ENCODE results near the gene LY6G5C.
A peak's percentile ranks its signal among the peaks of the same experiment; 100 is the strongest.

LY6G5C gene

DNA sequence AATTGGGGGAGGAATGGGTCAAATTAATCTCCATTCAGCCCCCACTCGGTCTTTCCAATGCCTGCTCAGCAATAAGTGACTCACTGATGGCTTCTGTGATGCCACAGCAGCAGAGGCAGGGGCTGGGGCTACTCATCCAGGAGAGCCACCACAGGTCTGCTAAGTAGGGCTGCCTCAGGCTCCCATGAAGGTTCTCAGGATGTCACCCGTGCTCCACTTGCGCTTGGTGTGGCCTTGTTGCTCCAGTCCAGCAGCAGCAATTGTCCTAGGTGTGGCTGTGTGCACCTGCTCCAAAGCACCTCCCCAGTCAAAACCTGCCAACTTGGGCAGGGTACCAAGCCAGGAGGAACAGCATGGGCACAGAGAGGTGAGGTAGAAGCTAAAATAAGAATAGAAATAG, 41.3 kb upstream of the LY6G5C start:
- Histone ChIP-seq H3K9ac (ENCODE audit: low read length) (no peak overlapping the region), H3K4me2 (ENCODE audit: low read length) (no peak overlapping the region), H2BK15ac (replicated peaks; ENCODE audit: low read depth) (no peak overlapping the region), H3K27ac (ENCODE audit: low read depth, low read length) (no peak overlapping the region), H3K4ac (ENCODE audit: low read depth, low read length) (no peak overlapping the region), H4K8ac (ENCODE audit: low read depth, low read length) (no peak overlapping the region), H3K4me1 (ENCODE audit: control insufficient read depth, low read depth, low read length) (peaks cover 5% of the 10 kb centered on the region), H3K79me2 (ENCODE audit: control insufficient read depth, insufficient read depth, low read length) (no peaks in the 10 kb centered on the region), H3K56ac (ENCODE audit: low read length) (no peak overlapping the region), H3K18ac (ENCODE audit: low read length) (no peak overlapping the region), H3K36me3 (ENCODE audit: control insufficient read depth, insufficient read depth, low read length) (peaks cover 1% of the 10 kb centered on the region), H2BK5ac (ENCODE audit: low read length) (no peak overlapping the region), H3K4me3 (ENCODE audit: low read length) (no peak overlapping the region), H2BK120ac (ENCODE audit: low read depth, low read length) (no peak overlapping the region), H4K5ac (ENCODE audit: low read length) (no peak overlapping the region), H3K23ac (ENCODE audit: low read length) (no peak overlapping the region), H2AK5ac (ENCODE audit: low read length) (no peak overlapping the region), H3K79me1 (ENCODE audit: low read length) (no peaks in the 10 kb centered on the region), H3K27me3 (ENCODE audit: insufficient read depth, low read length, poor library complexity) (no peaks in the 10 kb centered on the region)
- no CpG with 5 or more reads among the region's 3 CpGs for WGBS (ENCODE audit: extremely low coverage, insufficient coverage, low lambda C conversion rate)
- no peak for DNase-seq

DNA sequence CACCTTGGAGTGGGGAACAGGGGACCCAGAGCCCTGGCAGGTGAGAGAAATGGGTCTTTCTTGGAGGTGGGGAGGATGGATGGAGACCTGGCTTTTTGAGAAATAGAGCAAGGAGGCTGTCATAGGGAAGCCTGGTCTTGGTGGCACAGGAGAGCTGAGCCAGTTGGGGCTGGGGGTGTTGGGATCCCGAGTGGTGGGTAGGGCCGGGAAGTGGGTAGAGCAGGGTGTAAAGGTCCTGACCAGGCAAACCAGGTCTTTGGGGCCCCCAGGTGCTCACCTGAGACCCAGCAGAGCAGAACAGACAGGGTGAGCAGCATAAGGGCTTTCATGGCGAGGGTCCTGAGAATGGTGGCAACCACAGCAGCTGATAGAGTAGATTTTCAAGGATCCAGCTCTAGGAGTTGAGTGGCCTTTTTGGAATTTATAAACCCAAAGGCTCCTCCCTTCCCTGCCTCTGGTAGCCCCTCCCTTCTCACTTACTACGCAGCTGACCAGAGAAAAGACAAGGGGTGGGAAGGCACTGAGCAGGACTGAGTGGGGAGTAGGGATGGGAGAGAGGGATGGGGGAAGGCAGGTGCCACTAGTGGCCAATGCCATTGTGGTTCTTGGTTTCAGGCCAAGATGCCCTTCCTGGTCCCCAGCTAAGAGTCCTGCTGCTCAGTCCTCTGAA, 40.6 kb upstream of the LY6G5C start, which contains the start of gene LY6G6C:
Gene LY6G6C (minus strand): TSS at position 396 of the 670 bp plus-strand sequence. CDS start 67 bp downstream, at position 329.
- Histone ChIP-seq H3K18ac (ENCODE audit: low read length) (no peak within 1 kb of the TSS), H3K4ac (ENCODE audit: low read depth, low read length) (no peak within 1 kb of the TSS), H3K79me1 (ENCODE audit: low read length) (no peaks in the 10 kb centered on the region), H3K79me2 (ENCODE audit: control insufficient read depth, insufficient read depth, low read length) (no peaks in the 10 kb centered on the region), H4K5ac (ENCODE audit: low read length) (no peak within 1 kb of the TSS), H3K56ac (ENCODE audit: low read length) (no peak within 1 kb of the TSS), H2BK15ac (replicated peaks; ENCODE audit: low read depth) (no peak within 1 kb of the TSS), H2BK120ac (ENCODE audit: low read depth, low read length) (no peak within 1 kb of the TSS), H3K27me3 (ENCODE audit: insufficient read depth, low read length, poor library complexity) (no peaks in the 10 kb centered on the region), H2BK5ac (ENCODE audit: low read length) (no peak within 1 kb of the TSS), H3K23ac (ENCODE audit: low read length) (no peak within 1 kb of the TSS), H3K4me3 (ENCODE audit: low read length) (no peak within 1 kb of the TSS), H3K36me3 (ENCODE audit: control insufficient read depth, insufficient read depth, low read length) (peaks cover 1% of the 10 kb centered on the region), H3K4me2 (ENCODE audit: low read length) (no peak within 1 kb of the TSS), H2AK5ac (ENCODE audit: low read length) (no peak within 1 kb of the TSS), H3K27ac (ENCODE audit: low read depth, low read length) (no peak within 1 kb of the TSS), H3K4me1 (ENCODE audit: control insufficient read depth, low read depth, low read length) (peaks cover 5% of the 10 kb centered on the region), H4K8ac (ENCODE audit: low read depth, low read length) (no peak within 1 kb of the TSS), H3K9ac (ENCODE audit: low read length) (no peak within 1 kb of the TSS)
- no CpG with 5 or more reads among the region's 4 CpGs for WGBS (ENCODE audit: extremely low coverage, insufficient coverage, low lambda C conversion rate)
- no peak for DNase-seq

- Histone ChIP-seq H4K5ac (ENCODE audit: low read length) (no peak overlapping the region), H3K4ac (ENCODE audit: low read depth, low read length) (no peak overlapping the region), H3K56ac (ENCODE audit: low read length) (no peak overlapping the region), H3K4me2 (ENCODE audit: low read length) (no peak overlapping the region), H2BK15ac (replicated peaks; ENCODE audit: low read depth) (no peak overlapping the region), H3K9ac (ENCODE audit: low read length) (no peak overlapping the region), H3K23ac (ENCODE audit: low read length) (no peak overlapping the region), H3K27ac (ENCODE audit: low read depth, low read length) (no peak overlapping the region), H2BK120ac (ENCODE audit: low read depth, low read length) (no peak overlapping the region), H3K4me3 (ENCODE audit: low read length) (no peak overlapping the region), H3K79me1 (ENCODE audit: low read length) (no peaks in the 10 kb centered on the region), H3K4me1 (ENCODE audit: control insufficient read depth, low read depth, low read length) (peaks cover 5% of the 10 kb centered on the region), H4K8ac (ENCODE audit: low read depth, low read length) (no peak overlapping the region), H3K79me2 (ENCODE audit: control insufficient read depth, insufficient read depth, low read length) (no peaks in the 10 kb centered on the region), H3K36me3 (ENCODE audit: control insufficient read depth, insufficient read depth, low read length) (no peaks in the 10 kb centered on the region), H2AK5ac (ENCODE audit: low read length) (no peak overlapping the region), H2BK5ac (ENCODE audit: low read length) (no peak overlapping the region), H3K27me3 (ENCODE audit: insufficient read depth, low read length, poor library complexity) (no peaks in the 10 kb centered on the region), H3K18ac (ENCODE audit: low read length) (no peak overlapping the region)
- no CpG with 5 or more reads among the region's 5 CpGs for WGBS (ENCODE audit: extremely low coverage, insufficient coverage, low lambda C conversion rate)
- DNase-seq: no peak
Measured at GRCh38 chr6:31720196-31720770, 39.4 kb upstream of the LY6G5C start.

GRCh38 chr6:31719001-31719400, 38.1 kb upstream of the LY6G5C start:
- Histone ChIP-seq H3K18ac (ENCODE audit: low read length) (no peak overlapping the region), H3K4me3 (ENCODE audit: low read length) (no peak overlapping the region), H2BK5ac (ENCODE audit: low read length) (no peak overlapping the region), H2AK5ac (ENCODE audit: low read length) (no peak overlapping the region), H3K4me2 (ENCODE audit: low read length) (no peak overlapping the region), H3K27ac (ENCODE audit: low read depth, low read length) (no peak overlapping the region), H3K4ac (ENCODE audit: low read depth, low read length) (no peak overlapping the region), H3K56ac (ENCODE audit: low read length) (peak overlapping the region; percentile 43), H4K5ac (ENCODE audit: low read length) (no peak overlapping the region), H4K8ac (ENCODE audit: low read depth, low read length) (no peak overlapping the region), H2BK120ac (ENCODE audit: low read depth, low read length) (no peak overlapping the region), H3K79me1 (ENCODE audit: low read length) (no peaks in the 10 kb centered on the region), H3K27me3 (ENCODE audit: insufficient read depth, low read length, poor library complexity) (no peaks in the 10 kb centered on the region), H3K79me2 (ENCODE audit: control insufficient read depth, insufficient read depth, low read length) (no peaks in the 10 kb centered on the region), H3K36me3 (ENCODE audit: control insufficient read depth, insufficient read depth, low read length) (no peaks in the 10 kb centered on the region), H2BK15ac (replicated peaks; ENCODE audit: low read depth) (no peak overlapping the region), H3K23ac (ENCODE audit: low read length) (no peak overlapping the region), H3K9ac (ENCODE audit: low read length) (no peak overlapping the region), H3K4me1 (ENCODE audit: control insufficient read depth, low read depth, low read length) (peaks cover 12% of the 10 kb centered on the region)
- DNase-seq: no peak
- WGBS (ENCODE audit: extremely low coverage, insufficient coverage, low lambda C conversion rate): no CpG with 5 or more reads among the region's 6 CpGs

GRCh38 chr6:31718265-31718664, 37.4 kb upstream of the LY6G5C start:
- Histone ChIP-seq H3K36me3 (ENCODE audit: control insufficient read depth, insufficient read depth, low read length) (no peaks in the 10 kb centered on the region), H3K4me1 (ENCODE audit: control insufficient read depth, low read depth, low read length) (peaks cover 17% of the 10 kb centered on the region), H3K4ac (ENCODE audit: low read depth, low read length) (no peak overlapping the region), H3K4me3 (ENCODE audit: low read length) (no peak overlapping the region), H3K18ac (ENCODE audit: low read length) (no peak overlapping the region), H3K27me3 (ENCODE audit: insufficient read depth, low read length, poor library complexity) (no peaks in the 10 kb centered on the region), H2AK5ac (ENCODE audit: low read length) (no peak overlapping the region), H3K56ac (ENCODE audit: low read length) (no peak overlapping the region), H3K79me1 (ENCODE audit: low read length) (no peaks in the 10 kb centered on the region), H2BK120ac (ENCODE audit: low read depth, low read length) (no peak overlapping the region), H3K23ac (ENCODE audit: low read length) (no peak overlapping the region), H4K5ac (ENCODE audit: low read length) (no peak overlapping the region), H3K27ac (ENCODE audit: low read depth, low read length) (no peak overlapping the region), H4K8ac (ENCODE audit: low read depth, low read length) (no peak overlapping the region), H3K79me2 (ENCODE audit: control insufficient read depth, insufficient read depth, low read length) (no peaks in the 10 kb centered on the region), H3K9ac (ENCODE audit: low read length) (no peak overlapping the region), H3K4me2 (ENCODE audit: low read length) (no peak overlapping the region), H2BK15ac (replicated peaks; ENCODE audit: low read depth) (no peak overlapping the region), H2BK5ac (ENCODE audit: low read length) (no peak overlapping the region)
- no CpG with 5 or more reads among the region's 1 CpG for whole genome bisulfite sequencing (ENCODE audit: extremely low coverage, insufficient coverage, low lambda C conversion rate)
- peak; percentile 76 for DNase-seq
